ENCODE results near the gene LSM14A. TPM values are rescaled to one million over a fixed set of nuclear protein-coding genes. Genes with fewer than 3 reads are reported as not detected.

Gene LSM14A
- total and polyA plus RNA-seq, 2 of the 13 experiments (the other 11 are each of a cell fraction or from before 2014, with no cell fraction given) = 77.0 to 83.6 TPM

GRCh38 chr19:34172661-34173192 is 423 bp downstream of the LSM14A start (continued):
- no peak for TF ChIP-seq ZFP41 (CRISPR knock-in tag; IDR thresholded peaks at IDR 0.05; ENCODE audit: borderline replicate concordance)
- TF ChIP-seq ZNF30 (CRISPR knock-in tag; IDR thresholded peaks at IDR 0.05) = no peak
- TF ChIP-seq SMYD3 (CRISPR knock-in tag; IDR thresholded peaks at IDR 0.05) = no peak
- no peak for TF ChIP-seq ZNF775 (CRISPR knock-in tag; IDR thresholded peaks at IDR 0.05; ENCODE audit: borderline replicate concordance)
- TF ChIP-seq MEIS2 (CRISPR knock-in tag; IDR thresholded peaks at IDR 0.05) = no peak
- no peak for TF ChIP-seq ZNF605 (CRISPR knock-in tag; IDR thresholded peaks at IDR 0.05)
- 0 out of 2 replicates have a peak, but pooled peaks have one; percentile 13 for TF ChIP-seq ZNF274 (CRISPR knock-in tag; IDR thresholded peaks at IDR 0.05)
- peak; percentile 63; the same call in 1 of the 2 replicates for TF ChIP-seq HOXA9 (CRISPR knock-in tag; IDR thresholded peaks at IDR 0.05; ENCODE audit: borderline replicate concordance)
- no peak for TF ChIP-seq ZSCAN25 (CRISPR knock-in tag; IDR thresholded peaks at IDR 0.05)
- no peak for TF ChIP-seq MEIS1 (CRISPR knock-in tag; IDR thresholded peaks at IDR 0.05; ENCODE audit: borderline replicate concordance)
- TF ChIP-seq ZNF619 (CRISPR knock-in tag; IDR thresholded peaks at IDR 0.05) = no peak
- TF ChIP-seq BORCS8-MEF2B (CRISPR knock-in tag; IDR thresholded peaks at IDR 0.05) = no peak; the same call in 1 of the 2 replicates
- no peak for TF ChIP-seq ZFP36 (IDR thresholded peaks at IDR 0.05; ENCODE audit: borderline replicate concordance, low read depth, low read length, partially characterized antibody)
- no peak for TF ChIP-seq FOXM1 (CRISPR knock-in tag; IDR thresholded peaks at IDR 0.05)
- TF ChIP-seq DNMT1 (CRISPR knock-in tag; IDR thresholded peaks at IDR 0.05) = no peak
- TF ChIP-seq TBX3 (IDR thresholded peaks at IDR 0.05; ENCODE audit: borderline replicate concordance) = no peak
- TF ChIP-seq RARG (CRISPR knock-in tag; IDR thresholded peaks at IDR 0.05; ENCODE audit: low read depth) = no peak
- TF ChIP-seq, protein P1, sequence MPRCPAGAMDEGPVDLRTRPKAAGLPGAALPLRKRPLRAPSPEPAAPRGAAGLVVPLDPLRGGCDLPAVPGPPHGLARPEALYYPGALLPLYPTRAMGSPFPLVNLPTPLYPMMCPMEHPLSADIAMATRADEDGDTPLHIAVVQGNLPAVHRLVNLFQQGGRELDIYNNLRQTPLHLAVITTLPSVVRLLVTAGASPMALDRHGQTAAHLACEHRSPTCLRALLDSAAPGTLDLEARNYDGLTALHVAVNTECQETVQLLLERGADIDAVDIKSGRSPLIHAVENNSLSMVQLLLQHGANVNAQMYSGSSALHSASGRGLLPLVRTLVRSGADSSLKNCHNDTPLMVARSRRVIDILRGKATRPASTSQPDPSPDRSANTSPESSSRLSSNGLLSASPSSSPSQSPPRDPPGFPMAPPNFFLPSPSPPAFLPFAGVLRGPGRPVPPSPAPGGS (CRISPR knock-in tag; IDR thresholded peaks at IDR 0.05) = peak; percentile 51; the same call in 1 of the 2 replicates
- TF ChIP-seq NPAS2 (CRISPR knock-in tag; IDR thresholded peaks at IDR 0.05; ENCODE audit: borderline replicate concordance) = no peak
- TF ChIP-seq THAP7 (CRISPR knock-in tag; IDR thresholded peaks at IDR 0.05) = no peak
- TF ChIP-seq ZNF329 (CRISPR knock-in tag; IDR thresholded peaks at IDR 0.05; ENCODE audit: low read depth) = no peak
- no peak for TF ChIP-seq ZFP36L2 (CRISPR knock-in tag; IDR thresholded peaks at IDR 0.05)
- no peak for TF ChIP-seq XBP1 (CRISPR knock-in tag; IDR thresholded peaks at IDR 0.05)
- TF ChIP-seq ZSCAN22 (CRISPR knock-in tag; IDR thresholded peaks at IDR 0.05) = no peak
- TF ChIP-seq CEBPB (IDR thresholded peaks at IDR 0.05; ENCODE audit: borderline replicate concordance, low read depth, low read length) = no peak
- TF ChIP-seq ZNF713 (CRISPR knock-in tag; IDR thresholded peaks at IDR 0.05) = no peak
